ENCODE results near the gene SAMM50.

The SAMM50 gene

GRCh38 chr22:44026066-44026629 lies 70.9 kb downstream of the SAMM50 start:
- in situ Hi-C loops (cut with MboI; ENCODE audit: low sequenced_read_pairs) = no loop called here

GRCh38 chr22:44026630-44027511 lies 71.6 kb downstream of the SAMM50 start:
- in situ Hi-C loops (cut with MboI; ENCODE audit: low sequenced_read_pairs) = no loop called here

GRCh38 chr22:44028091-44028490 lies 72.8 kb downstream of the SAMM50 start:
- in situ Hi-C loops (cut with MboI; ENCODE audit: low sequenced_read_pairs) = no loop called here

- in situ Hi-C loops (cut with MboI; ENCODE audit: low sequenced_read_pairs) = no loop called here
These were observed 73.8 kb downstream of the SAMM50 start for GRCh38 chr22:44029069-44029468.

GRCh38 chr22:44030051-44030701 lies 74.9 kb downstream of the SAMM50 start:
- in situ Hi-C loops (cut with MboI; ENCODE audit: low sequenced_read_pairs) = no loop called here

- in situ Hi-C loops (cut with MboI; ENCODE audit: low sequenced_read_pairs) = no loop called here
These were observed 75.5 kb downstream of the SAMM50 start for GRCh38 chr22:44030702-44031082.

- in situ Hi-C loops (cut with MboI; ENCODE audit: low sequenced_read_pairs) = no loop called here
These were observed 76.1 kb downstream of the SAMM50 start for GRCh38 chr22:44031158-44031952.

GRCh38 chr22:44032126-44032730 lies 77.0 kb downstream of the SAMM50 start:
- in situ Hi-C loops (cut with MboI; ENCODE audit: low sequenced_read_pairs) = no loop called here

- in situ Hi-C loops (cut with MboI; ENCODE audit: low sequenced_read_pairs) = no loop called here
These were observed 78.0 kb downstream of the SAMM50 start for GRCh38 chr22:44033287-44033686.

- in situ Hi-C loops (cut with MboI; ENCODE audit: low sequenced_read_pairs) = no loop called here
These were observed 78.5 kb downstream of the SAMM50 start for GRCh38 chr22:44033694-44034093.

GRCh38 chr22:44037519-44038375 lies 82.5 kb downstream of the SAMM50 start:
- in situ Hi-C loops (cut with MboI; ENCODE audit: low sequenced_read_pairs) = no loop called here

- in situ Hi-C loops (cut with MboI; ENCODE audit: low sequenced_read_pairs) = no loop called here
These were observed 84.4 kb downstream of the SAMM50 start for GRCh38 chr22:44039566-44040171.

GRCh38 chr22:44042249-44043218 lies 87.3 kb downstream of the SAMM50 start:
- in situ Hi-C loops (cut with MboI; ENCODE audit: low sequenced_read_pairs) = no loop called here

GRCh38 chr22:44045145-44045544 lies 89.9 kb downstream of the SAMM50 start:
- in situ Hi-C loops (cut with MboI; ENCODE audit: low sequenced_read_pairs) = no loop called here
